Stomach (tissue), 9 donors: ENCODE measurements around the gene WNT5B. TPM values are rescaled to one million over a fixed set of nuclear protein-coding genes. Genes with fewer than 3 reads are reported as not detected.
A peak's percentile ranks its signal among the peaks of the same experiment; 100 is the strongest.

Experiments used
- DNase-seq, 2 donors: peaks; one replicate each; pipeline versions ENCODE4 v3.0.0 to v3.0.0-alpha.2; 2013 to 2019
- H3K27ac ChIP-seq, 5 donors: fragments of 200-600 bp in 4 of 5; sonication (generic) in 4 of 5; one replicate each; pipeline ENCODE4 v1.5.1; 2013 to 2019; ENCODE audit warnings: mild to moderate bottlenecking in 1 of 5, moderate library complexity in 1 of 5
- H3K27me3 ChIP-seq, 3 donors: fragments of 200-600 bp; sonication (generic); one replicate each; pipeline ENCODE4 v1.5.1; 2017 to 2019; ENCODE audit warnings: mixed run types in 1 of 3
- H3K36me3 ChIP-seq, 4 donors: fragments of 200-600 bp; sonication (generic); 1 replicate in 3 of 4; 2 replicates in 1 of 4; pipeline ENCODE4 v1.5.1; 2016 to 2019
- H3K4me1 ChIP-seq, 4 donors: fragments of 200-600 bp; sonication (generic); one replicate each; pipeline ENCODE4 v1.5.1; 2016 to 2019
- H3K4me3 ChIP-seq, 4 donors: fragments of 200-600 bp; sonication (generic) in 3 of 4; one replicate each; pipeline ENCODE4 v1.5.1; 2016 to 2019; ENCODE audit warnings: mild to moderate bottlenecking in 1 of 4
- H3K9me3 ChIP-seq, 4 donors: fragments of 200-600 bp; sonication (generic); one replicate each; pipeline ENCODE4 v1.5.1; 2016 to 2019
- CTCF ChIP-seq, 7 experiments: fragments of 450-650 bp in 4 of 7; fragments of 200-600 bp in 3 of 7; sonication (generic) in 3 of 7; IDR thresholded peaks; one replicate each; pipeline ENCODE4 v1.5.1; 2016 to 2019; ENCODE audit warnings: antibody characterized with exemption in 7 of 7, control low read depth in 2 of 7, mild to moderate bottlenecking in 1 of 7
- EP300 ChIP-seq: sonication (generic); formaldehyde crosslinking; IDR thresholded peaks from one replicate; pipeline ENCODE4 v1.6.1; 2017; ENCODE audit warnings: antibody characterized with exemption
- POLR2A ChIP-seq, 4 donors: fragments of 450-650 bp; IDR thresholded peaks; one replicate each; pipeline ENCODE4 v1.6.1; 2016; ENCODE audit warnings: antibody characterized with exemption in 4 of 4, control low read depth in 2 of 4, mild to moderate bottlenecking in 1 of 4, moderate library complexity in 1 of 4
- POLR2AphosphoS5 ChIP-seq, 3 donors: sonication (generic); formaldehyde crosslinking; IDR thresholded peaks; one replicate each; pipeline ENCODE4 v1.6.1; 2016; ENCODE audit warnings: antibody characterized with exemption in 3 of 3
- WGBS, 5 donors: extraction: QIAGEN DNeasy Blood & Tissue Kit in 3 of 5; methylation state at CpG; one replicate each; pipeline versions ENCODE4 v1.1.5 to v1.1.7; 2013 to 2018; 5-methylcytosine and 5-hydroxymethylcytosine counted together
- intact Hi-C: fragments of 100-400 bp; cut with DNase I; formaldehyde crosslinking; loops from one replicate; pipeline ENCODE4 v1.15.1; 2023; ENCODE audit warnings: low total_unique reads
- polyA plus RNA-seq, 3 donors: library from polyadenylated mRNA; stranded (reverse); fragments of 200-250 nt; gene quantifications; one replicate each; pipeline ENCODE4 v1.2.3, GENCODE V29; 2013
- total RNA-seq, 5 donors: library from RNA; depleted of rRNA; stranded (reverse); fragments of >200 nt; gene quantifications; one replicate each; pipeline versions ENCODE4 v1.1.0 to v1.2.3, GENCODE V29; 2014 to 2016
- donor health status: healthy with polysubstance abuse.
- donor health status: Bipolar disorder and iron deficiency.
- donor health status: healthy.

The WNT5B gene
- total and polyA plus RNA-seq, 8 donors = 0.45 to 22.3 (median 7.4) TPM

GRCh38 chr12:1643905-1644533 lies 15.0 kb downstream of the WNT5B start:
- H3K9me3 ChIP-seq = no peaks in the 10 kb centered on the region
- 45 to 65% (median 53%) methylated on average over 7 of the region's 7 CpGs for WGBS, 5 donors
- H3K27ac ChIP-seq = peak overlapping the region in 1 of 5 donors; percentile 66
- H3K4me1 ChIP-seq = peaks cover 10 to 21% (median 17%) of the 10 kb centered on the region in 4 donors
- intact Hi-C loops = no loop called here
- H3K27me3 ChIP-seq = no peaks in the 10 kb centered on the region
- DNase-seq = no peak
- no peak overlapping the region for H3K4me3 ChIP-seq
- TF ChIP-seq POLR2AphosphoS5 (IDR thresholded peaks at IDR 0.05) (no peak), POLR2A (IDR thresholded peaks at IDR 0.05) (no peak), EP300 (no peak), CTCF (IDR thresholded peaks at IDR 0.05) (no peak)
- peaks cover 0 to 24% (median 13%) of the 10 kb centered on the region in 4 donors for H3K36me3 ChIP-seq

- TF ChIP-seq EP300 (no peak), POLR2A (IDR thresholded peaks at IDR 0.05) (no peak), POLR2AphosphoS5 (IDR thresholded peaks at IDR 0.05) (peak in 2 of 3 donors; percentile 13 to 36), CTCF (IDR thresholded peaks at IDR 0.05) (no peak)
- Histone ChIP-seq H3K27ac (peak overlapping the region; percentile 7 to 66 (median 30)), H3K4me3 (no peak overlapping the region), H3K9me3 (no peaks in the 10 kb centered on the region), H3K4me1 (peaks cover 10 to 26% (median 20%) of the 10 kb centered on the region in 4 donors), H3K27me3 (no peaks in the 10 kb centered on the region), H3K36me3 (peaks cover 0 to 22% (median 12%) of the 10 kb centered on the region in 4 donors)
- DNase-seq = peak; percentile 80 to 94
- WGBS, 5 donors = 17 to 40% (median 36%) methylated on average over 12 to 15 of the region's 15 CpGs
- intact Hi-C loops = no loop called here
These were observed 15.8 kb downstream of the WNT5B start for GRCh38 chr12:1644534-1645438.

GRCh38 chr12:1645819-1646218 lies 16.8 kb downstream of the WNT5B start:
- H3K27me3 ChIP-seq = no peaks in the 10 kb centered on the region
- TF ChIP-seq CTCF (IDR thresholded peaks at IDR 0.05) (no peak), EP300 (no peak), POLR2A (IDR thresholded peaks at IDR 0.05) (no peak), POLR2AphosphoS5 (IDR thresholded peaks at IDR 0.05) (no peak)
- peaks cover 0 to 22% (median 10%) of the 10 kb centered on the region in 4 donors for H3K36me3 ChIP-seq
- no peaks in the 10 kb centered on the region for H3K9me3 ChIP-seq
- peak overlapping the region in 1 of 5 donors; percentile 66 for H3K27ac ChIP-seq
- peaks cover 14 to 36% (median 25%) of the 10 kb centered on the region in 4 donors for H3K4me1 ChIP-seq
- no peak overlapping the region for H3K4me3 ChIP-seq
- intact Hi-C loops = no loop called here
- DNase-seq = no peak
- 92 to 96% (median 95%) methylated on average over 28 to 29 of the region's 29 CpGs for WGBS, 5 donors

- Histone ChIP-seq H3K4me1 (peaks cover 14 to 45% (median 29%) of the 10 kb centered on the region in 4 donors), H3K36me3 (peaks cover 0 to 22% (median 10%) of the 10 kb centered on the region in 4 donors), H3K27ac (peak overlapping the region in 1 of 5 donors; percentile 9), H3K27me3 (no peaks in the 10 kb centered on the region), H3K9me3 (no peaks in the 10 kb centered on the region), H3K4me3 (no peak overlapping the region)
- intact Hi-C loops = no loop called here
- DNase-seq = no peak
- TF ChIP-seq EP300 (no peak), POLR2AphosphoS5 (IDR thresholded peaks at IDR 0.05) (no peak), CTCF (IDR thresholded peaks at IDR 0.05) (no peak), POLR2A (IDR thresholded peaks at IDR 0.05) (no peak)
- WGBS, 5 donors = 76 to 88% (median 80%) methylated on average over 21 of the region's 21 CpGs
These were observed 17.7 kb downstream of the WNT5B start for GRCh38 chr12:1646569-1647284.
